ENCODE results near the gene SLC12A7.

SLC12A7 gene

DNA sequence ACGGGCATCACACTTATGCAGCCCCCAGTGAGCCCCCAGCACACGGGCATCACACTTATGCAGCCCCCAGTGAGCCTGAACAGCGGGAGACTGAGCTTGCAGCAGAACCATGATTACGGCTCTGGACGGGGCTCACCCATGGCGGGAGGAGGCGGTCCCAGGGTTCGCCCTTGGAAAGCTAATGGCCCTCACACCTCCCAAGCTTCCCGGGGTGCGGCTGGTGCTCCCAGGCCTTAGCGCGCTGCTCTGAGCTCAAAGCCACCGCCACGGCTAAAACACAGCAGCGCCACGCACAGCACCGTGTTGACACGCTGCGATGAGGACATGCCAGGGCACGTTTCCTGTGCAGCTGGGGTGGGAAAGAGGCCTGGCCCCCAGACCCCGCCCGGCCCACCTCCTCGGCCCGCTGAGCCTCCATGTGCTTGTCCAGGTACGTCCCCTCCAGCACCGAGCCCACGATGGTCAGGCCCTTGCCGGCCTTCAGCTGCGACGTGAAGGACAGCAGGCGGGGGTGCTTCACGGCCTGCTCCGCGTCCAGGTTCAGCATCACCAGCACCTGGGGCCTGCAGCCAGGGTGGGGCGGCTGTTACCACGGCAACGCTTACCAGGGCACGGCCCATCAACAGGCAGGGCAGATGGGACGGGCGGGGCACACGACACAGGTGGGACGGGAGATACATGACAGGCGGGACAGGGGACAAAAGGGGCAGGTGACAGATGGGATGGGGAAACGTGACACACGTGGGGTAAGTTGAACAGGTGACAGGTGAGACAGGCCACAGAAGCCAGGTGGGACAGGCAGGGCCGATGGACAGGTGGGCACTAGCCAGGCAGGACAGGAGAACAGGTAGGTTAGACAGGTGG is 38.4 kb downstream of the SLC12A7 start:
- TF ChIP-seq CTCF (IDR thresholded peaks at IDR 0.05; ENCODE audit: low read depth, low read length) = no peak
- H3K4me3 ChIP-seq (ENCODE audit: low read depth, low read length) = no peak overlapping the region

GRCh38 chr5:1069720-1070088 is 42.2 kb downstream of the SLC12A7 start:
- no peak for TF ChIP-seq CTCF (IDR thresholded peaks at IDR 0.05; ENCODE audit: low read depth, low read length)
- H3K4me3 ChIP-seq (ENCODE audit: low read depth, low read length) = no peak overlapping the region

DNA sequence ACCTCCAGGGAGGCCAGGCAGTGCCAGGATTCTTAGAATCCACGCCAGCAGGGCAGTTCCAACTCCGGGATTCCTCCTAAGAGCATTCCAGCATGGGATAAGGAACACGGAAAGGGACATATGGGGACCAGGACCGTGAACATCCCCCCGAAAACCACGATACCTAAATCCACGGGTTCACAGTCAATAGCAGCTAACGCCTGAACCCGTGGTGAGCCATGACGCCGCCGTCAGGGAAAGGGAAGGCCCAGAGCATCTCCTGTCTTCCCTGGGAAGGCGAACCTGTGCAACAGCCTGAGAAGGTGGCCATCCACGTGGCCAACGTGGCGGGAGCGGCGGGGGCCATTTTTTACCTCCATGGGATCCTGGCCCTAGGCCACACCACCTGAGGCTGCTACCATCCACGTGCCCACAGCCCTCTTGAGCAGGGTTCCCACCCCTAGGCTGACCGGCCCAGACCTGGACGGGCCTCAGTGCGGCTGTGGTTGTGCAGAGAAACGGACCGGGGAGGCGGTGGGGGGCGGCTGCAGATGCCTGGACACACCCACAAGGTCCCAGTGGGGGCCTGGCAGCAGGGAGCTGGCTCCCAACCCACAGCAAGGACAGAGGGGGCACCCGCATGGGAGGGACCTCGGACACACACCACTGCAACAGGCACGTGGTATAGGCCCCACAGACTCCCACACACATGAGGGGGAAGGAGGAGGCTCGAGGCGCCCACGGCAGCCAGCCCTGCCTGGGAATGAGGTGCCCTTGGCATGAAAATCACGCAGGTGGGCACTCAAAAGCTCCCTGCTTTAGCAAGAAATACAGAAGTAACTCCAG is 42.8 kb downstream of the SLC12A7 start:
- no peak for TF ChIP-seq CTCF (IDR thresholded peaks at IDR 0.05; ENCODE audit: low read depth, low read length)
- no peak overlapping the region for H3K4me3 ChIP-seq (ENCODE audit: low read depth, low read length)

DNA sequence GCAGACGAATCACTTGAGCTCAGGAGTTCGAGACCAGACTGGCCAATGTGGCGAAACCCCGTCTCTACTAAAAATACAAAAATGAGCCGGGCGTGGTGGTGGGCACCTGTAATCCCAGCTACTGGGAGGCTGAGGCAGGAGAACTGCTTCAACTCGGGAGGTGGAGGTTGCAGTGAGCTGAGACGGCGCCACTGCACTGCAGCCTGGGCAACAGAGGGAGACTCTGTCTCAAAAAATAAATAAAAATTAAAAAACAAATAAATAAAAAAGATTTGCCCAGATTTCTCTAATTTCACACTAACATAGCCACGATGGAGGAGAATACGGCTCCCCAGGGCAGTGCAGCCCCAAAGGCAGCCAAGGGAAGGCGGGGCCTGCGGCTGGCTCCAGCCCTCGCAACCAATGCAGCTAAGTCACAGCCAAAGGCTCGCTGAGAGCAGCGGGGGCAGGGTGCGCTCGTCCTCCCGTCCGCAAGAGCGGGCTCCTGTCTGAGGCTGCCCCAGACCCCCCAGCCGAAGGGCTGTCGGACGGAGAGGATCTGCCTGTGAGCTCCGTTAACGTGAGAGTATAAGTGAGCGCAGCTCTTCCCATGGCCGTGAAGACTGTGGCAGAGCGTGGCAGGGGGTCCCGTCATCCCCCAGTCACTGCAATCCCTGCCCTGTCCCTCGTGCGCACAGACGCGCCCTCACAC is 43.5 kb downstream of the SLC12A7 start:
- H3K4me3 ChIP-seq (ENCODE audit: low read depth, low read length) = no peak overlapping the region
- no peak for TF ChIP-seq CTCF (IDR thresholded peaks at IDR 0.05; ENCODE audit: low read depth, low read length)

- TF ChIP-seq CTCF (IDR thresholded peaks at IDR 0.05; ENCODE audit: low read depth, low read length) = no peak
Measured at GRCh38 chr5:1067141-1068121, 44.4 kb downstream of the SLC12A7 start.

DNA sequence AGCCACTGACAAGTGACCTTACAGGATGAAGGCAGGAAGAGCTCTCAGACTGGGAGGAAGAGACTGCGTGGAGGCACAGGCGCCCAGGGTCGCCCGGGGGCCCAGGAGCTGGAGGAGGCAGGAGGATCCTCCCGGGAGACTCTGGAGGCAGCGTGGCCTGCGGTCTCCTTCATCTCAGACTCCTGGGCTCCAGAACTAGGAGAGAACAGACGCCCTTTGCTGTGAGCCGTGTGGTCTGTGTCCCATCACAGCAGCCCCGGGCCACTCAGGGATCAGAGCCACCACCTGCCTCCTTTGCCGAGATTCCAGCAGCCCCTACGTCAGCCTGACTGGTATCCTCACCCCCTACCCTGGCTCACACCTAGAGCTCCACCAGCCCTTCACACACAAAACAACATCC is 45.2 kb downstream of the SLC12A7 start:
- no peak for TF ChIP-seq CTCF (IDR thresholded peaks at IDR 0.05; ENCODE audit: low read depth, low read length)
- H3K4me3 ChIP-seq (ENCODE audit: low read depth, low read length) = no peak overlapping the region

More at GRCh38 chr5:1067141-1068121, 44.4 kb downstream of the SLC12A7 start:
- H3K4me3 ChIP-seq (ENCODE audit: low read depth, low read length) = no peak overlapping the region
